OCI-LY1 (cell line): ENCODE measurements around the gene NME3.

Experiments used
- EZH2 ChIP-seq: fragments of 200-600 bp; sonication (generic), shearing (Covaris generic); IDR thresholded peaks from 2 replicates; pipeline ENCODE4 v1.8.0; 2017; ENCODE audit warnings: borderline replicate concordance, mixed run types, mild to moderate bottlenecking, antibody characterized with exemption, low read length, moderate library complexity, mixed read lengths
- TF ChIP-seq, protein P1 (sequence below): fragments of 200-600 bp; sonication (generic), shearing (Covaris generic); IDR thresholded peaks from 2 replicates; pipeline ENCODE4 v1.5.1; 2017; ENCODE audit warnings: mild to moderate bottlenecking, antibody characterized with exemption, low read length, moderate library complexity, mixed read lengths

- no peak for TF ChIP-seq EZH2
- TF ChIP-seq, protein P1, sequence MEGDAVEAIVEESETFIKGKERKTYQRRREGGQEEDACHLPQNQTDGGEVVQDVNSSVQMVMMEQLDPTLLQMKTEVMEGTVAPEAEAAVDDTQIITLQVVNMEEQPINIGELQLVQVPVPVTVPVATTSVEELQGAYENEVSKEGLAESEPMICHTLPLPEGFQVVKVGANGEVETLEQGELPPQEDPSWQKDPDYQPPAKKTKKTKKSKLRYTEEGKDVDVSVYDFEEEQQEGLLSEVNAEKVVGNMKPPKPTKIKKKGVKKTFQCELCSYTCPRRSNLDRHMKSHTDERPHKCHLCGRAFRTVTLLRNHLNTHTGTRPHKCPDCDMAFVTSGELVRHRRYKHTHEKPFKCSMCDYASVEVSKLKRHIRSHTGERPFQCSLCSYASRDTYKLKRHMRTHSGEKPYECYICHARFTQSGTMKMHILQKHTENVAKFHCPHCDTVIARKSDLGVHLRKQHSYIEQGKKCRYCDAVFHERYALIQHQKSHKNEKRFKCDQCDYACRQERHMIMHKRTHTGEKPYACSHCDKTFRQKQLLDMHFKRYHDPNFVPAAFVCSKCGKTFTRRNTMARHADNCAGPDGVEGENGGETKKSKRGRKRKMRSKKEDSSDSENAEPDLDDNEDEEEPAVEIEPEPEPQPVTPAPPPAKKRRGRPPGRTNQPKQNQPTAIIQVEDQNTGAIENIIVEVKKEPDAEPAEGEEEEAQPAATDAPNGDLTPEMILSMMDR = no peak
Measured at GRCh38 chr16:1726661-1727502, 44.5 kb downstream of the NME3 start.
